ENCODE data around the gene PSMG3.

The PSMG3 gene

GRCh38 chr7:1557006-1557405, 12.8 kb downstream of the PSMG3 start:
- Histone ChIP-seq H3K27ac (ENCODE audit: low read depth, low read length, poor library complexity, severe bottlenecking) (no peak overlapping the region), H3K79me2 (ENCODE audit: insufficient read depth, low read length) (no peaks in the 10 kb centered on the region), H3K27me3 (ENCODE audit: insufficient read depth, low read length) (0 out of 2 replicates have a peak, but pooled peaks cover 5% of the 10 kb centered on the region)

GRCh38 chr7:1555813-1556543, 13.9 kb downstream of the PSMG3 start, which contains the start of gene TMEM184A:
Gene TMEM184A (minus strand): TSS chr7:1556205. CDS start chr7:1555484, 721 bp downstream.
- Histone ChIP-seq H3K27ac (ENCODE audit: low read depth, low read length, poor library complexity, severe bottlenecking) (no peak within 1 kb of the TSS), H3K9me2 (ENCODE audit: low read depth, low read length) (no peaks in the 10 kb centered on the region), H3K4me3 (ENCODE audit: low read depth, low read length, poor library complexity, severe bottlenecking) (no peak within 1 kb of the TSS), H3K9me3 (ENCODE audit: low read length) (no peaks in the 10 kb centered on the region), H3K27me3 (ENCODE audit: insufficient read depth, low read length) (0 out of 2 replicates have a peak, but pooled peaks cover 5% of the 10 kb centered on the region), H3K4me1 (ENCODE audit: insufficient read depth, low read length, severe bottlenecking) (no peaks in the 10 kb centered on the region), H4K20me1 (ENCODE audit: insufficient read depth, low read length) (no peaks in the 10 kb centered on the region), H3K36me3 (ENCODE audit: insufficient read depth, low read length) (no peaks in the 10 kb centered on the region), H3K9ac (ENCODE audit: low read length) (no peak within 1 kb of the TSS), H3K4me2 (ENCODE audit: low read length) (no peak within 1 kb of the TSS), H2AFZ (ENCODE audit: low read length) (no peak within 1 kb of the TSS), H3F3A (ENCODE audit: insufficient read depth, low read length) (no peaks in the 10 kb centered on the region), H3K79me2 (ENCODE audit: insufficient read depth, low read length) (no peaks in the 10 kb centered on the region)
- TF ChIP-seq CTCF (IDR thresholded peaks at IDR 0.05; ENCODE audit: low read length): peak; percentile 59
- TF ChIP-seq EZH2 (IDR thresholded peaks at IDR 0.05; ENCODE audit: borderline replicate concordance, low read length): no peak

More at GRCh38 chr7:1557006-1557405, 12.8 kb downstream of the PSMG3 start:
- H3K9me3 ChIP-seq (ENCODE audit: low read length): no peaks in the 10 kb centered on the region
- H3F3A ChIP-seq (ENCODE audit: insufficient read depth, low read length): no peaks in the 10 kb centered on the region
- no peaks in the 10 kb centered on the region for H4K20me1 ChIP-seq (ENCODE audit: insufficient read depth, low read length)
- no peak overlapping the region for H3K4me2 ChIP-seq (ENCODE audit: low read length)
- H3K4me3 ChIP-seq (ENCODE audit: low read depth, low read length, poor library complexity, severe bottlenecking): no peak overlapping the region
- H3K4me1 ChIP-seq (ENCODE audit: insufficient read depth, low read length, severe bottlenecking): no peaks in the 10 kb centered on the region
- H3K9me2 ChIP-seq (ENCODE audit: low read depth, low read length): no peaks in the 10 kb centered on the region
- H2AFZ ChIP-seq (ENCODE audit: low read length): no peak overlapping the region
- H3K36me3 ChIP-seq (ENCODE audit: insufficient read depth, low read length): no peaks in the 10 kb centered on the region
- TF ChIP-seq CTCF (IDR thresholded peaks at IDR 0.05; ENCODE audit: low read length): no peak
- no peak overlapping the region for H3K9ac ChIP-seq (ENCODE audit: low read length)

- Histone ChIP-seq H4K20me1 (ENCODE audit: insufficient read depth, low read length) (no peaks in the 10 kb centered on the region), H3K36me3 (ENCODE audit: insufficient read depth, low read length) (no peaks in the 10 kb centered on the region), H3K27ac (ENCODE audit: low read depth, low read length, poor library complexity, severe bottlenecking) (no peak overlapping the region), H3K4me2 (ENCODE audit: low read length) (no peak overlapping the region), H3K9ac (ENCODE audit: low read length) (no peak overlapping the region), H3K4me3 (ENCODE audit: low read depth, low read length, poor library complexity, severe bottlenecking) (no peak overlapping the region), H3K27me3 (ENCODE audit: insufficient read depth, low read length) (peaks cover 8% of the 10 kb centered on the region; the same call in 1 of the 2 replicates), H3K9me2 (ENCODE audit: low read depth, low read length) (no peaks in the 10 kb centered on the region), H3F3A (ENCODE audit: insufficient read depth, low read length) (no peaks in the 10 kb centered on the region), H3K9me3 (ENCODE audit: low read length) (no peaks in the 10 kb centered on the region), H3K79me2 (ENCODE audit: insufficient read depth, low read length) (no peaks in the 10 kb centered on the region), H2AFZ (ENCODE audit: low read length) (no peak overlapping the region), H3K4me1 (ENCODE audit: insufficient read depth, low read length, severe bottlenecking) (no peaks in the 10 kb centered on the region)
- TF ChIP-seq CTCF (IDR thresholded peaks at IDR 0.05; ENCODE audit: low read length) (no peak), EZH2 (IDR thresholded peaks at IDR 0.05; ENCODE audit: borderline replicate concordance, low read length) (no peak)
Observed at GRCh38 chr7:1555046-1555812, 14.6 kb downstream of the PSMG3 start.

Measured in OCI-LY1 (cell line).